MM.1S (cell line): ENCODE data around the gene ATXN1.

Experiments used
- EZH2 ChIP-seq: fragments of 300-600 bp; sonication (generic); optimal IDR thresholded peaks from 2 replicates; pipeline ENCODE3; 2017; ENCODE audit warnings: low read depth, mild to moderate bottlenecking, antibody characterized with exemption, low read length, mixed read lengths
- EZH2phosphoT487 ChIP-seq: fragments of 300-600 bp; sonication (generic); IDR thresholded peaks from 2 replicates; pipeline ENCODE4 v1.6.1; 2018; ENCODE audit warnings: antibody characterized with exemption, low read length
- TF ChIP-seq, protein P1 (sequence below): fragments of 300-600 bp; sonication (generic); IDR thresholded peaks from 2 replicates; pipeline ENCODE4 v1.5.1; 2016; ENCODE audit warnings: antibody characterized with exemption, low read length, mixed read lengths

DNA sequence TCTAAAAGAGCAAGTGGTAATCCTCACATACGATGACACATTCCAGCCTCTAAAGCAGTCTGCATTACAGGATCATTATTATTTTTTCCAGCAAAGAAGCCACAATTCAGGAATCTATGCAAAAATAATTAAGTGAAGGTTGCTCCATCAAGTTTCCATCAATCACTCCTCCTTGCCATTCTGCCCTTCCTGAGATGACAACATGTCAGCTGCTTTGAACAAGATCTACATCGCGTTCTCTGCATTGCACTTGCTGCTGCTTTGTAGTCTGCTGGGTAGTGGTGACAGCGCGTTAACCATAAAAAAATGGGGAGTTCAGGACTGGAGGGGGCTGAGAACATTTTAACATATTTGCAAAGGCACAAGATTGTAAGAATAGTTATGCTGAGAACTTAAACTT, 375.2 kb downstream of the ATXN1 start:
- TF ChIP-seq, protein P1, sequence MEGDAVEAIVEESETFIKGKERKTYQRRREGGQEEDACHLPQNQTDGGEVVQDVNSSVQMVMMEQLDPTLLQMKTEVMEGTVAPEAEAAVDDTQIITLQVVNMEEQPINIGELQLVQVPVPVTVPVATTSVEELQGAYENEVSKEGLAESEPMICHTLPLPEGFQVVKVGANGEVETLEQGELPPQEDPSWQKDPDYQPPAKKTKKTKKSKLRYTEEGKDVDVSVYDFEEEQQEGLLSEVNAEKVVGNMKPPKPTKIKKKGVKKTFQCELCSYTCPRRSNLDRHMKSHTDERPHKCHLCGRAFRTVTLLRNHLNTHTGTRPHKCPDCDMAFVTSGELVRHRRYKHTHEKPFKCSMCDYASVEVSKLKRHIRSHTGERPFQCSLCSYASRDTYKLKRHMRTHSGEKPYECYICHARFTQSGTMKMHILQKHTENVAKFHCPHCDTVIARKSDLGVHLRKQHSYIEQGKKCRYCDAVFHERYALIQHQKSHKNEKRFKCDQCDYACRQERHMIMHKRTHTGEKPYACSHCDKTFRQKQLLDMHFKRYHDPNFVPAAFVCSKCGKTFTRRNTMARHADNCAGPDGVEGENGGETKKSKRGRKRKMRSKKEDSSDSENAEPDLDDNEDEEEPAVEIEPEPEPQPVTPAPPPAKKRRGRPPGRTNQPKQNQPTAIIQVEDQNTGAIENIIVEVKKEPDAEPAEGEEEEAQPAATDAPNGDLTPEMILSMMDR: no peak
- TF ChIP-seq EZH2 (no peak), EZH2phosphoT487 (no peak)
